ENCODE data around the gene COMMD7. TPM values are rescaled to one million over a fixed set of nuclear protein-coding genes. Genes with fewer than 3 reads are reported as not detected.

The COMMD7 gene
- total and polyA plus RNA-seq, 9 of the 15 experiments (the other 6 are each of a cell fraction or from before 2014, with no cell fraction given) = 11.9 to 69.1 (median 34.7) TPM

- 0 out of 4 replicates have a peak, but pooled peaks of 1 of the 2 experiments have one; percentile 27 for TF ChIP-seq BCLAF1 (IDR thresholded peaks at IDR 0.05; ENCODE audit: borderline replicate concordance in 1 of 2, control insufficient read depth in 1 of 2, low read depth in 2 of 2, low read length in 1 of 2)
- no peak for TF ChIP-seq ZNF184 (CRISPR knock-in tag; IDR thresholded peaks at IDR 0.05)
- TF ChIP-seq CBX1 (IDR thresholded peaks at IDR 0.05; ENCODE audit: low read depth) = 0 out of 2 replicates have a peak, but pooled peaks have one; percentile 30
- TF ChIP-seq NELFE (IDR thresholded peaks at IDR 0.05; ENCODE audit: insufficient read depth, insufficient read length) = no peak
- TF ChIP-seq ZNF699 (CRISPR knock-in tag; IDR thresholded peaks at IDR 0.05; ENCODE audit: insufficient replicate concordance) = no peak
- no peak for TF ChIP-seq HNRNPH1 (optimal IDR thresholded peaks at IDR 0.05; ENCODE audit: low read depth, low read length)
- no peak for TF ChIP-seq FOXO4 (CRISPR knock-in tag; IDR thresholded peaks at IDR 0.05)
- TF ChIP-seq MAFF (IDR thresholded peaks at IDR 0.05; ENCODE audit: low read length) = peak; percentile 95
- no peak for TF ChIP-seq ZNF57 (CRISPR knock-in tag; IDR thresholded peaks at IDR 0.05)
- TF ChIP-seq ZBTB9 (CRISPR knock-in tag; IDR thresholded peaks at IDR 0.05) = peak; percentile 70; the same call in 1 of the 2 replicates
- peak; percentile 90 to 99 for TF ChIP-seq HDAC1 (IDR thresholded peaks at IDR 0.05)
- peak; percentile 99 for TF ChIP-seq CXXC5 (CRISPR knock-in tag; IDR thresholded peaks at IDR 0.05)
- TF ChIP-seq NR4A1 (CRISPR knock-in tag; IDR thresholded peaks at IDR 0.05) = peak; percentile 29; the same call in 1 of the 2 replicates
- 0 out of 2 replicates have a peak, but pooled peaks have one; percentile 37 for TF ChIP-seq NR4A1 (tag; IDR thresholded peaks at IDR 0.05)
- peak in 1 of 2 experiments; percentile 90; a peak in 2 of 4 replicates for TF ChIP-seq ZNF639 (CRISPR knock-in tag; conservative IDR thresholded peaks at IDR 0.05 in 1 of 2, IDR thresholded peaks at IDR 0.05 in 1 of 2)
- TF ChIP-seq KLF13 (tag; IDR thresholded peaks at IDR 0.05; ENCODE audit: borderline replicate concordance, low read depth) = no peak
- TF ChIP-seq ARNT (IDR thresholded peaks at IDR 0.05) = peak; percentile 78 to 96
- no peak for TF ChIP-seq ZNF584 (CRISPR knock-in tag; IDR thresholded peaks at IDR 0.05; ENCODE audit: low read depth)
- no peak for TF ChIP-seq ILK (tag; IDR thresholded peaks at IDR 0.05; ENCODE audit: borderline replicate concordance, low read depth)
These were observed 9.4 kb upstream of the COMMD7 start (continued) for GRCh38 chr20:32752458-32753250.
